Measurements from ENCODE around the gene BCR. TPM values are rescaled to one million over a fixed set of nuclear protein-coding genes. Genes with fewer than 3 reads are reported as not detected.

The BCR gene
- total RNA-seq, 4 donors from 2014 or later, result 19.2 to 63.5 (median 24.8) TPM

GRCh38 chr22:23269441-23270211 is 89.3 kb downstream of the BCR start:
- TF ChIP-seq CTCF (IDR thresholded peaks at IDR 0.05; ENCODE audit: low read depth), result no peak

GRCh38 chr22:23270212-23270733 is 90.0 kb downstream of the BCR start:
- TF ChIP-seq CTCF (IDR thresholded peaks at IDR 0.05; ENCODE audit: low read depth), result no peak

- no peak for TF ChIP-seq CTCF (IDR thresholded peaks at IDR 0.05; ENCODE audit: low read depth)
These were observed 90.7 kb downstream of the BCR start for GRCh38 chr22:23270798-23271596.

GRCh38 chr22:23271597-23271908 is 91.2 kb downstream of the BCR start:
- TF ChIP-seq CTCF (IDR thresholded peaks at IDR 0.05; ENCODE audit: low read depth), result no peak

GRCh38 chr22:23272371-23272770 is 92.1 kb downstream of the BCR start:
- no peak for TF ChIP-seq CTCF (IDR thresholded peaks at IDR 0.05; ENCODE audit: low read depth)

GRCh38 chr22:23272834-23273233 is 92.5 kb downstream of the BCR start:
- no peak for TF ChIP-seq CTCF (IDR thresholded peaks at IDR 0.05; ENCODE audit: low read depth)

- no peak for TF ChIP-seq CTCF (IDR thresholded peaks at IDR 0.05; ENCODE audit: low read depth)
These were observed 93.3 kb downstream of the BCR start for GRCh38 chr22:23273445-23274145.

All from subcutaneous adipose tissue (tissue), 4 donors.